PFSK-1 (cell line): ENCODE measurements around the gene GTPBP10.

Experiments used
- FOXP2 ChIP-seq: optimal IDR thresholded peaks from 2 replicates; pipeline ENCODE3; 2011; ENCODE audit warnings: borderline replicate concordance, control low read depth, inconsistent platforms; ENCODE audit not compliant: insufficient read depth; ENCODE audit errors: extremely low read length, extremely low read depth
- POLR2AphosphoS5 ChIP-seq: IDR thresholded peaks from 2 replicates; pipeline ENCODE4 v1.6.1; 2012; ENCODE audit warnings: low read depth, mild to moderate bottlenecking, control low read depth, low read length, moderate library complexity
- REST ChIP-seq, 2 experiments: IDR thresholded peaks; 2 replicates each; pipeline versions ENCODE4 v1.6.1 to v1.8.0; 2011 to 2012; ENCODE audit warnings: low read depth in 2 of 2, low read length in 2 of 2, control low read depth in 1 of 2, inconsistent platforms in 1 of 2, mild to moderate bottlenecking in 1 of 2, moderate library complexity in 1 of 2; ENCODE audit not compliant: insufficient read depth in 1 of 2
- TAF1 ChIP-seq: IDR thresholded peaks from 2 replicates; pipeline ENCODE4 v1.6.1; 2012; ENCODE audit warnings: low read length, control low read depth, borderline replicate concordance; ENCODE audit not compliant: insufficient read depth

GRCh38 chr7:90320801-90321494 lies 25.6 kb upstream of the GTPBP10 start, which contains the start of gene FAM237B:
- TF ChIP-seq POLR2AphosphoS5 (no peak), TAF1 (no peak), REST (IDR thresholded peaks at IDR 0.05; ENCODE audit: insufficient read depth in 1 of 2, low read depth in 2 of 2, low read length in 2 of 2) (no peak), FOXP2 (no peak)
